LNCAP (cell line): Measurements from ENCODE around the gene GALNT3.

Source experiments
- CTCF ChIP-seq: fragments of 450-650 bp; IDR thresholded peaks from 2 replicates; pipeline ENCODE4 v1.5.1; 2017; ENCODE audit warnings: mild to moderate bottlenecking

The GALNT3 gene

GRCh38 chr2:165725421-165725820 lies 68.6 kb downstream of the GALNT3 start:
- no peak for TF ChIP-seq CTCF

- no peak for TF ChIP-seq CTCF
Observed at GRCh38 chr2:165720511-165720910, 73.5 kb downstream of the GALNT3 start.

GRCh38 chr2:165718610-165719210 lies 75.3 kb downstream of the GALNT3 start:
- TF ChIP-seq CTCF = no peak

GRCh38 chr2:165716091-165716490 lies 78.0 kb downstream of the GALNT3 start:
- no peak for TF ChIP-seq CTCF

GRCh38 chr2:165706960-165707487 lies 87.0 kb downstream of the GALNT3 start:
- no peak for TF ChIP-seq CTCF

- TF ChIP-seq CTCF = no peak
Observed at GRCh38 chr2:165701147-165701546, 92.9 kb downstream of the GALNT3 start.

- TF ChIP-seq CTCF = no peak
Observed at GRCh38 chr2:165700531-165700930, 93.5 kb downstream of the GALNT3 start.

- TF ChIP-seq CTCF = no peak
Observed at GRCh38 chr2:165699946-165700345, 94.1 kb downstream of the GALNT3 start.
